DND-41 (cell line): ENCODE data around the gene GPX1.
"Not testable (repeated sequence)": the region's sequence is repeated elsewhere in the genome, so short reads cannot be mapped to it uniquely, and the experiment has no call there.

Source experiments
- ATAC-seq: fragments of 200-7000 bp; cut with Tn5 transposase; 3 replicates; pipeline ENCODE4 v1.9.1; 2021; ENCODE audit warnings: low read depth; ENCODE audit not compliant: insufficient read depth
- DNase-seq: peaks from one replicate; pipeline ENCODE4 v3.0.0-alpha.2; 2020
- H2AFZ ChIP-seq: 2 replicates; pipeline ENCODE4 v1.6.0; 2012; ENCODE audit warnings: low read depth, low read length
- H3K27ac ChIP-seq: 2 replicates; pipeline ENCODE4 v1.5.1; 2012; ENCODE audit warnings: low read length, inconsistent platforms
- H3K27me3 ChIP-seq: fragments of 200-600 bp; sonication (generic); 2 replicates; pipeline ENCODE4 v1.6.0; 2012; ENCODE audit warnings: low read length, mild to moderate bottlenecking, inconsistent platforms; ENCODE audit not compliant: insufficient read depth, poor library complexity
- H3K36me3 ChIP-seq: 2 replicates; pipeline ENCODE4 v1.5.1; 2012; ENCODE audit warnings: low read length, inconsistent platforms; ENCODE audit not compliant: insufficient read depth
- H3K4me1 ChIP-seq: 2 replicates; pipeline ENCODE4 v1.5.1; 2012; ENCODE audit warnings: mild to moderate bottlenecking, low read length; ENCODE audit not compliant: insufficient read depth
- H3K4me2 ChIP-seq: 2 replicates; pipeline ENCODE4 v1.6.0; 2012; ENCODE audit warnings: mild to moderate bottlenecking, moderate library complexity, low read length, inconsistent platforms; ENCODE audit not compliant: insufficient read depth
- H3K4me3 ChIP-seq, 2 experiments: fragments of 200-600 bp in 1 of 2; shearing (Covaris generic) in 1 of 2; 2 replicates each; pipeline ENCODE4 v1.5.1; 2012 to 2016; ENCODE audit warnings: inconsistent platforms in 2 of 2, low read length in 2 of 2, mild to moderate bottlenecking in 2 of 2, low read depth in 1 of 2, moderate library complexity in 1 of 2
- H3K79me2 ChIP-seq: 2 replicates; pipeline ENCODE4 v1.6.0; 2012; ENCODE audit warnings: low read length, inconsistent platforms; ENCODE audit not compliant: insufficient read depth
- H3K9ac ChIP-seq: 2 replicates; pipeline ENCODE4 v1.6.0; 2012; ENCODE audit warnings: low read depth, mild to moderate bottlenecking, inconsistent platforms, low read length, moderate library complexity
- H3K9me3 ChIP-seq: 2 replicates; pipeline ENCODE4 v1.5.1; 2012; ENCODE audit warnings: low read length, moderate library complexity, mild to moderate bottlenecking, inconsistent platforms; ENCODE audit not compliant: insufficient read depth, severe bottlenecking
- H4K20me1 ChIP-seq: 2 replicates; pipeline ENCODE4 v1.6.0; 2012; ENCODE audit warnings: low read length; ENCODE audit not compliant: insufficient read depth
- EZH2 ChIP-seq: IDR thresholded peaks from 3 replicates; pipeline ENCODE4 v1.6.1; 2012; ENCODE audit warnings: borderline replicate concordance, low read depth, mild to moderate bottlenecking, moderate library complexity, low read length, inconsistent platforms; ENCODE audit not compliant: severe bottlenecking
- TF ChIP-seq, protein P1 (sequence below): IDR thresholded peaks from 2 replicates; pipeline ENCODE4 v1.5.1; 2012; ENCODE audit warnings: borderline replicate concordance, low read length, moderate library complexity, mild to moderate bottlenecking; ENCODE audit not compliant: poor library complexity, severe bottlenecking; ENCODE audit errors: extremely low read depth

GPX1 gene

DNA sequence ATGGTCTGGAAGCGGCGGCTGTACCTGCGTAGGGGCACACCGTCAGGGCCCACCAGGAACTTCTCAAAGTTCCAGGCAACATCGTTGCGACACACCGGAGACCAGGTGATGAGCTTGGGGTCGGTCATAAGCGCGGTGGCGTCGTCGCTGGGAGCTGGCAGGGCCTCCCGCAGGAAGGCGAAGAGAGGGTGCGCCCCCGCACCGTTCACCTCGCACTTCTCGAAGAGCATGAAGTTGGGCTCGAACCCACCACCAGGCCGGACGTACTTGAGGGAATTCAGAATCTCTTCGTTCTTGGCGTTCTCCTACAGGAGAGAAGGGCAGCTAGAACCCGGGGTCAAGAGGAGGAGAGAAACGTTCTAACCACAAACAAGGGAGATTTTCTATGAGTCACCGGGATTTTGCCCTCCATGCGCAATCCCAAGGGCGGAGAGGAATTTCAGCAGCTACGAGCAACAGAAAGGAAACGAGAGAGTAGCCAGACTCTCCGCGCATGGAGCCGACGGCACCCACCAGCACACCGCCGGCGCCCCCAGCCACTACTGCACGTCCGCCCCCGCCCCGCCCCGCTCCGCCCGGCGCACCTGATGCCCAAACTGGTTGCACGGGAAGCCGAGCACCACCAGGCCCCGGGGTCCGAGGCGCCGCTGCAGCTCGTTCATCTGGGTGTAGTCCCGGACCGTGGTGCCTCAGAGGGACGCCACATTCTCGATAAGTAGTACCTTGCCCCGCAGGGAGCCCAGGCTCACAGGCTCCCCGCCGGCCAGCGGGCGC, 523 bp downstream of the GPX1 start:
- not testable (repeated sequence) for H3K27me3 ChIP-seq, H4K20me1 ChIP-seq, H3K9me3 ChIP-seq
- Histone ChIP-seq H3K4me2 (peak overlapping the region; percentile 99), H2AFZ (peak overlapping the region; percentile 63), H3K4me3 (peak overlapping the region; percentile 60 to 79; a peak in 3 of 4 replicates), H3K79me2 (peaks cover 30% of the 10 kb centered on the region), H3K9ac (peak overlapping the region; percentile 70), H3K4me1 (peaks cover 57% of the 10 kb centered on the region), H3K36me3 (peaks cover 52% of the 10 kb centered on the region), H3K27ac (peak overlapping the region; percentile 84)
- ATAC-seq (peak; percentile 42), DNase-seq (peak; percentile 58)

DNA sequence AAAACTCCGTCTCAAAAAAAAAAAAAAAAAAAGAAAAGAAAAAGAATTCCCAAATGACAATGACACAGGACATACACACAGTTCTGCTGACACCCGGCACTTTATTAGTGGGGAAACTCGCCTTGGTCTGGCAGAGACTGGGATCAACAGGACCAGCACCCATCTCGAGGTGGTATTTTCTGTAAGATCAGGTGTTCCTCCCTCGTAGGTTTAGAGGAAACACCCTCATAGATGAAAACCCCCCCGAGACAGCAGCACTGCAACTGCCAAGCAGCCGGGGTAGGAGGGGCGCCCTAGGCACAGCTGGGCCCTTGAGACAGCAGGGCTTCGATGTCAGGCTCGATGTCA, 1.1 kb downstream of the GPX1 start:
- peak overlapping the region; percentile 99 for H3K4me2 ChIP-seq
- peak overlapping the region; percentile 60 to 79; a peak in 3 of 4 replicates for H3K4me3 ChIP-seq
- H3K79me2 ChIP-seq: peaks cover 25% of the 10 kb centered on the region
- H4K20me1 ChIP-seq, H2AFZ ChIP-seq, ATAC-seq, H3K9me3 ChIP-seq, H3K27me3 ChIP-seq, DNase-seq: not testable (repeated sequence)
- peaks cover 46% of the 10 kb centered on the region for H3K36me3 ChIP-seq
- H3K27ac ChIP-seq: peak overlapping the region; percentile 84
- peaks cover 51% of the 10 kb centered on the region for H3K4me1 ChIP-seq
- H3K9ac ChIP-seq: peak overlapping the region; percentile 70

DNA sequence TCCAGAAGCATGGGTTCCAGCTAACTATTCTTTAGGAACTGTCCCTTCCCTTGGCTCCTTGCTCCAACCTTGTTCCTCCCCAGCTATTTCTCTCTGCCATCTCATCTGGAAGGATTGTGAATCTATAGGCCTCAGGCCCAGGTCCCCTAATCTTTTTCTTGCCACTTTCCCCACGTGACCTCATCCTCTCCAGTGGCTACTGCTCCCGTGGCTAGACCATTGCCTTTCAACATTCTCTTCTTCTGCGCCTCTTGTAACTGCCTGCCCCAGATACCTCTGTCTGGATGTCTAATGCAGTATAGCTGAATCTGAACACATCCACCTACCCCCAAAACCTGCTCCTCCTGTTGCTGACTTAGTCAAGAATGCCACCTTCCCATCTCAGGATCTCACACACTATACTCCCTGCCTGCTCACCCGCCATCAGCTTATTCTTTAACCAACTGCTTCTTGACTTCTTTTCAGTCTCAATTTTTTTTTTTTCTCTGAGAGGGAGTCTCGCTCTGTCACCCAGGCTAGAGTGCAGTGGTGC, 5.2 kb downstream of the GPX1 start:
- 0 out of 2 replicates have a peak, but pooled peaks cover 4% of the 10 kb centered on the region for H4K20me1 ChIP-seq
- no peak overlapping the region for H3K9ac ChIP-seq
- peaks cover 14% of the 10 kb centered on the region for H3K79me2 ChIP-seq
- peaks cover 15% of the 10 kb centered on the region for H3K36me3 ChIP-seq
- no peak overlapping the region for H3K4me2 ChIP-seq
- DNase-seq (no peak), ATAC-seq (no peak)
- no peak overlapping the region for H3K27ac ChIP-seq
- H3K4me1 ChIP-seq: peaks cover 14% of the 10 kb centered on the region
- no peak for TF ChIP-seq EZH2
- TF ChIP-seq, protein P1, sequence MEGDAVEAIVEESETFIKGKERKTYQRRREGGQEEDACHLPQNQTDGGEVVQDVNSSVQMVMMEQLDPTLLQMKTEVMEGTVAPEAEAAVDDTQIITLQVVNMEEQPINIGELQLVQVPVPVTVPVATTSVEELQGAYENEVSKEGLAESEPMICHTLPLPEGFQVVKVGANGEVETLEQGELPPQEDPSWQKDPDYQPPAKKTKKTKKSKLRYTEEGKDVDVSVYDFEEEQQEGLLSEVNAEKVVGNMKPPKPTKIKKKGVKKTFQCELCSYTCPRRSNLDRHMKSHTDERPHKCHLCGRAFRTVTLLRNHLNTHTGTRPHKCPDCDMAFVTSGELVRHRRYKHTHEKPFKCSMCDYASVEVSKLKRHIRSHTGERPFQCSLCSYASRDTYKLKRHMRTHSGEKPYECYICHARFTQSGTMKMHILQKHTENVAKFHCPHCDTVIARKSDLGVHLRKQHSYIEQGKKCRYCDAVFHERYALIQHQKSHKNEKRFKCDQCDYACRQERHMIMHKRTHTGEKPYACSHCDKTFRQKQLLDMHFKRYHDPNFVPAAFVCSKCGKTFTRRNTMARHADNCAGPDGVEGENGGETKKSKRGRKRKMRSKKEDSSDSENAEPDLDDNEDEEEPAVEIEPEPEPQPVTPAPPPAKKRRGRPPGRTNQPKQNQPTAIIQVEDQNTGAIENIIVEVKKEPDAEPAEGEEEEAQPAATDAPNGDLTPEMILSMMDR: no peak
- no peaks in the 10 kb centered on the region for H3K9me3 ChIP-seq
- H3K27me3 ChIP-seq: no peaks in the 10 kb centered on the region
- no peak overlapping the region for H3K4me3 ChIP-seq
- no peak overlapping the region for H2AFZ ChIP-seq

DNA sequence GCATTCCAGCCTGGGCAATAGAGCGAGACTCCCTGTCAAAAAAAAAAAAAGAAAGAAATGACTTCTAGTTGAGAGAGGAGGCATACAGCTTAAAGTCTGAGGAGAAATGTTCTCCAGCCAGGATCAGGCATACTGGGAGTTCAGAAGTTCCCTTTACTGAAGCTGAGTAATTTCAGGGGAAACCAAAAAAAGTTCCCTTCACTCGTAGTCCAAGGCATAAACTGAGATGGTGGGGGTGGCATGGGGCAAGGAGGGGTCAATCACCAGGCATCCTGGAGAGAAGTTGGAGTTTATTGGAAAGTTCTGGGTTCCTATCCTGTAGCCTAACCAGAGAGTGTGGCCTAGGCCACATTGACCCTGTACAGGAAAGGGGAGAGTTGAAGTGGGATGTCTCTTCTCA, 5.9 kb downstream of the GPX1 start:
- TF ChIP-seq EZH2: no peak
- TF ChIP-seq, protein P1: no peak
- ATAC-seq: no peak
- Histone ChIP-seq H3K9ac (no peak overlapping the region), H3K4me3 (no peak overlapping the region), H4K20me1 (0 out of 2 replicates have a peak, but pooled peaks cover under 1% of the 10 kb centered on the region), H3K27me3 (no peaks in the 10 kb centered on the region), H3K27ac (no peak overlapping the region), H2AFZ (no peak overlapping the region), H3K4me2 (no peak overlapping the region), H3K79me2 (peaks cover 7% of the 10 kb centered on the region), H3K9me3 (no peaks in the 10 kb centered on the region), H3K36me3 (peaks cover 15% of the 10 kb centered on the region), H3K4me1 (peaks cover 10% of the 10 kb centered on the region)
- no peak for DNase-seq
